Uterus (tissue), 4 donors: ENCODE data around the gene C14orf119. TPM values are rescaled to one million over a fixed set of nuclear protein-coding genes. Genes with fewer than 3 reads are reported as not detected.

Source experiments
- DNase-seq, 2 donors: peaks; one replicate each; pipeline ENCODE4 v3.0.0-alpha.2; 2019 to 2020
- H3K27ac ChIP-seq, 2 donors: fragments of 200-600 bp; sonication (generic); 1 replicate in 1 of 2; 2 replicates in 1 of 2; pipeline ENCODE4 v1.5.1; 2016 to 2018
- H3K27me3 ChIP-seq, 2 donors: fragments of 200-600 bp; sonication (generic); one replicate each; pipeline ENCODE4 v1.5.1; 2018 to 2019; ENCODE audit warnings: control low read depth in 1 of 2
- H3K36me3 ChIP-seq, 2 donors: fragments of 200-600 bp; sonication (generic); one replicate each; pipeline ENCODE4 v1.5.1; 2019; ENCODE audit warnings: control low read depth in 1 of 2
- H3K4me1 ChIP-seq, 2 donors: fragments of 200-600 bp; sonication (generic); one replicate each; pipeline ENCODE4 v1.5.1; 2018 to 2019; ENCODE audit warnings: control low read depth in 1 of 2
- H3K4me3 ChIP-seq, 2 donors: fragments of 200-600 bp; sonication (generic); 1 replicate in 1 of 2; 2 replicates in 1 of 2; pipeline ENCODE4 v1.5.1; 2018 to 2019; ENCODE audit warnings: mild to moderate bottlenecking in 1 of 2
- H3K9me3 ChIP-seq, 2 donors: fragments of 200-600 bp; sonication (generic); one replicate each; pipeline ENCODE4 v1.5.1; 2019; ENCODE audit warnings: control low read depth in 1 of 2
- POLR2A ChIP-seq, 2 donors: fragments of 450-650 bp; IDR thresholded peaks; one replicate each; pipeline ENCODE4 v1.6.1; 2016; ENCODE audit warnings: antibody characterized with exemption in 2 of 2, mild to moderate bottlenecking in 1 of 2, moderate library complexity in 1 of 2
- intact Hi-C: fragments of 100-400 bp; cut with DNase I; formaldehyde crosslinking; loops from one replicate; pipeline ENCODE4 v1.15.1; 2023; ENCODE audit warnings: low total_unique reads
- total RNA-seq, 4 donors: library from RNA; depleted of rRNA in 3 of 4; stranded (reverse); fragments of >200 nt in 3 of 4; gene quantifications; one replicate each; pipeline versions ENCODE4 v1.1.0 to v1.2.4, GENCODE V29; 2014 to 2023
- TF ChIP-seq, protein P1 (sequence below), 4 experiments: fragments of 200-600 bp in 2 of 4; fragments of 450-650 bp in 2 of 4; sonication (generic) in 2 of 4; IDR thresholded peaks; one replicate each; pipeline ENCODE4 v1.5.1; 2016 to 2019; ENCODE audit warnings: antibody characterized with exemption in 4 of 4, mild to moderate bottlenecking in 2 of 4, moderate library complexity in 1 of 4
- donor health status: DM: yes; HTN: yes; CAD: no.

C14orf119 gene
- total RNA-seq, 4 donors from 2014 or later: 12.3 to 41.6 (median 26.7) TPM

DNA sequence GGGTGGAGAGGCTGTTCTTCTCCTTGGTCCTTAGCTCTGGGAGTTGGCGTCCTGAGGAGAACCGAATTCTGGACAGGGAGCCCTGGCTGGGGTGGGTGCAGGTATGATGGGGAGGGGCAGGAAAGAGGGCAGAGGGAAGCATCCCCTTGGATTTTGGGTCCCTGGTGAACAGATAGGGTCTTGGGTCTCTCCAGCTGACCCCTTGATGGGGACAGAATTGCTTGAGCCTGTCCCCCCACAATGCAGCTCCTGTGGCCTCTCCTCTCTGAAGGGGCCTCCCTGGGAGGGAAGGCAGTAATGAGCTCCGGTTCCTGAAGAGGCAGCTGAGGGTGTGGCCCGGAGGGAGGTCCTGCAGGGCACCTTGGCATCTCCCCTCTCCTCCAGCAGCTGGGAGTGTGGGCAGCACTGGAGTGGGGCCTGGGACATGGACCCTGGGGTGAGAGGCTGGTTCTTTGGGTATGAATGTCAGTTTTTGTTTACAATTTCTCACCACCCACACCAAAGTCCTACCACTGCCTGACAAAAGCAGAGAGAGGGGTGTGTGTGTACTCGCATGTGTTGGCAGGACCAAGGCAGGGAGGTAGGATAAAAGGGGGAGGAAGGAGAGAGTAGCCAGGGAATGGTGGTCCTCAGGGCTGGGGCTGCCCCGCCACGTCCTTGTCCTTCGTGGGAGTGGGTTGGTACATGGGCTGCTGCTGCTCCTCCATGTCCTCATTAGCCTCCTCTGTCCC, 31.4 kb downstream of the C14orf119 start:
- no peak for DNase-seq
- H3K27me3 ChIP-seq: no peaks in the 10 kb centered on the region
- H3K4me3 ChIP-seq: no peak overlapping the region
- no peaks in the 10 kb centered on the region for H3K9me3 ChIP-seq
- peak overlapping the region; percentile 56 to 67 for H3K27ac ChIP-seq
- no peaks in the 10 kb centered on the region for H3K36me3 ChIP-seq
- TF ChIP-seq POLR2A (IDR thresholded peaks at IDR 0.05): no peak
- TF ChIP-seq, protein P1, sequence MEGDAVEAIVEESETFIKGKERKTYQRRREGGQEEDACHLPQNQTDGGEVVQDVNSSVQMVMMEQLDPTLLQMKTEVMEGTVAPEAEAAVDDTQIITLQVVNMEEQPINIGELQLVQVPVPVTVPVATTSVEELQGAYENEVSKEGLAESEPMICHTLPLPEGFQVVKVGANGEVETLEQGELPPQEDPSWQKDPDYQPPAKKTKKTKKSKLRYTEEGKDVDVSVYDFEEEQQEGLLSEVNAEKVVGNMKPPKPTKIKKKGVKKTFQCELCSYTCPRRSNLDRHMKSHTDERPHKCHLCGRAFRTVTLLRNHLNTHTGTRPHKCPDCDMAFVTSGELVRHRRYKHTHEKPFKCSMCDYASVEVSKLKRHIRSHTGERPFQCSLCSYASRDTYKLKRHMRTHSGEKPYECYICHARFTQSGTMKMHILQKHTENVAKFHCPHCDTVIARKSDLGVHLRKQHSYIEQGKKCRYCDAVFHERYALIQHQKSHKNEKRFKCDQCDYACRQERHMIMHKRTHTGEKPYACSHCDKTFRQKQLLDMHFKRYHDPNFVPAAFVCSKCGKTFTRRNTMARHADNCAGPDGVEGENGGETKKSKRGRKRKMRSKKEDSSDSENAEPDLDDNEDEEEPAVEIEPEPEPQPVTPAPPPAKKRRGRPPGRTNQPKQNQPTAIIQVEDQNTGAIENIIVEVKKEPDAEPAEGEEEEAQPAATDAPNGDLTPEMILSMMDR (IDR thresholded peaks at IDR 0.05): no peak
- intact Hi-C loops: no loop called here
- H3K4me1 ChIP-seq: peaks cover 0 to 4% of the 10 kb centered on the region in 2 donors

DNA sequence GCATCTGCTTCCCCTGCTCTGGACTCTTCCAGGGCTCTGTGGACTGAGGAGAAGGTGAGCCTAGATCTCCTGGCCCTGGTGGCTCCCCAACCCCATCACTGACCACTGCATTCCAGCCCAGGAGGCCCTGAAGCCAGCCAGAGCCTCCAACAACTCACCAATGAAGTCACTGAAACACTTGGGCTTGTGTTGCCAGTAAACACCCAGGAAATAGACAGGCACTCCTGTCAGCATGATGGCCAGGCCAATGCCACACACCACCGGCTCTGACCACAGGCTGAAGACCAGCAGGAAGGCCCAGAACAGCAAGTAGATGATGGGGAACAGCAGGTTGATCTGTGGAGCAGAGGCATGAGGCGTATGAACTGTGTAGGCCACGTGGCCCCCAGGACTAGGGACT, 32.6 kb downstream of the C14orf119 start:
- no peaks in the 10 kb centered on the region for H3K9me3 ChIP-seq
- no peaks in the 10 kb centered on the region for H3K36me3 ChIP-seq
- intact Hi-C loops: no loop called here
- H3K27me3 ChIP-seq: no peaks in the 10 kb centered on the region
- TF ChIP-seq, protein P1 (IDR thresholded peaks at IDR 0.05): no peak
- TF ChIP-seq POLR2A (IDR thresholded peaks at IDR 0.05): no peak
- no peak overlapping the region for H3K4me3 ChIP-seq
- no peak for DNase-seq
- H3K27ac ChIP-seq: peak overlapping the region in 1 of 2 donors; percentile 56
- H3K4me1 ChIP-seq: peaks cover 0 to 4% of the 10 kb centered on the region in 2 donors

DNA sequence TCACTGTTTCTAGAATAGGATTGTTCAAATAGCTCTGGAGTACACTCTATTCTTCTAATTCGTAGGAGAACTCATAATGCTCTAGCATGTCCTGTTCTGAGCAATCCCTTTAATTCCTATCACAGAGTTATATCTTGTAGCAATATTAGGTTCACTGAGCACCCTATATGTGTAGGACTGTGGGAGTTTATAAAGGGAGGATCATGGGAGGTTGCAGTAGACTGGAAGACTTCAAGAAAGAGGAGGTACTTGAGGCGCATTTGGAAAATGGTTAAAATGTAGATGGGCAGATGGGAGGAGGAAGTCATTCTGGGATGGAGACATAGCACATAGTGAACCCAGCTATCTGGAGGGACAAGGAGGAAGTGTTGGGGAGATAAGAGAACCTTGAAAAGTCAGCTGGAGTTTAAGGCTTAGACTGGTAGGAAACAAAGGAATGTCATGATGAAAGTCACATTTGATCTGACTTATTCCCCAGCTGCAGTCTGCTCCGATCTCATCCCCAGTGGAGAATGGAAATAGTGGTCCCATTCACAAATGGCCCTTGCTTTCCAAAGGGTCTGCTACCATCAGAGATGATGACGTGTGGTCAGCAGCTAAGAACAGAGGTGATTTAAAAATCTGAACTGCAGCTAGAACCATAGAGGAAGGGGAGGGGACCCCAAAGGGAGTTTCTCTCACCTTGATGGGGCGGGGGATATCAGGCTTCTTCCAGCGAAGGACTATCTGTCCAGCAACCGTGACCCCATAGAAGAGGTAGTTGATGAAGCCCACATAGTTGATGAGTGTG, 33.9 kb downstream of the C14orf119 start:
- no peak overlapping the region for H3K4me3 ChIP-seq
- no peak overlapping the region for H3K27ac ChIP-seq
- TF ChIP-seq, protein P1 (IDR thresholded peaks at IDR 0.05): no peak
- TF ChIP-seq POLR2A (IDR thresholded peaks at IDR 0.05): no peak
- no peaks in the 10 kb centered on the region for H3K9me3 ChIP-seq
- no peaks in the 10 kb centered on the region for H3K27me3 ChIP-seq
- peaks cover 0 to 4% of the 10 kb centered on the region in 2 donors for H3K4me1 ChIP-seq
- H3K36me3 ChIP-seq: no peaks in the 10 kb centered on the region
- no peak for DNase-seq
- intact Hi-C loops: no loop called here

GRCh38 chr14:23129759-23130316, 34.5 kb downstream of the C14orf119 start:
- Histone ChIP-seq H3K27me3 (no peaks in the 10 kb centered on the region), H3K36me3 (no peaks in the 10 kb centered on the region), H3K4me1 (peaks cover 0 to 4% of the 10 kb centered on the region in 2 donors), H3K27ac (peak overlapping the region in 1 of 2 donors; percentile 13), H3K4me3 (no peak overlapping the region), H3K9me3 (no peaks in the 10 kb centered on the region)
- no peak for TF ChIP-seq POLR2A (IDR thresholded peaks at IDR 0.05)
- TF ChIP-seq, protein P1 (IDR thresholded peaks at IDR 0.05): no peak
- intact Hi-C loops: no loop called here
- no peak for DNase-seq

DNA sequence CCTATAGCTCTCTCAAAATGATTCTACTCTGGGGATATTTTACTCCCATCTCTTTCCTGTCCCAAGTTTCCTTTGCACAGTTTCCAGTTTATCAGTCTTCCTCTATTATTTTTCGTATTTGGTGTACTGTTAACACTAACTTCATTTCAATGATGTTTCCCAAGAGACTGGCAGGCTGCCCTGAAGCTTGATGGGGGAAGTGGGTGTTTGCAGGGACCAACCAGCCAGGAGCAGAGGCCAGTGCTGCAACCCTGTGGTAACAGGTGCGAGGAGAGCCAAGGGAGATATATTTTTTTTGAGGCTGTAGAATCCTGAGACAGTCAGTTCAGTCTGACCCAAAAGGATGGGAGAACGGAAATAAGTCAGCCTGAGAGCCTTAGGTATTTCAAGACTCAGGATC, 35.6 kb downstream of the C14orf119 start:
- TF ChIP-seq POLR2A (IDR thresholded peaks at IDR 0.05): no peak
- TF ChIP-seq, protein P1 (IDR thresholded peaks at IDR 0.05): no peak
- peak overlapping the region in 1 of 2 donors; percentile 21 for H3K27ac ChIP-seq
- DNase-seq: peak in 1 of 2 donors; percentile 61
- H3K27me3 ChIP-seq: no peaks in the 10 kb centered on the region
- intact Hi-C loops: no loop called here
- no peak overlapping the region for H3K4me3 ChIP-seq
- no peaks in the 10 kb centered on the region for H3K9me3 ChIP-seq
- peaks cover 0 to 4% of the 10 kb centered on the region in 2 donors for H3K4me1 ChIP-seq
- no peaks in the 10 kb centered on the region for H3K36me3 ChIP-seq
